Stimulated activated naive CD4-positive, alpha-beta T cell (primary cell): ENCODE results near the gene RBL1.
"Not testable (repeated sequence)": the region's sequence is repeated elsewhere in the genome, so short reads cannot be mapped to it uniquely, and the experiment has no call there.

ENCODE experiments used
- DNase-seq, 6 experiments: peaks; one replicate each; lab custom pipeline; 2025; lab: John Stamatoyannopoulos, UW

Gene RBL1

GRCh38 chr20:37075932-37076685 lies 19.7 kb downstream of the RBL1 start:
- no peak for DNase-seq

GRCh38 chr20:37072293-37073196 lies 23.3 kb downstream of the RBL1 start:
- DNase-seq, result no peak

- DNase-seq, result peak in 3 of 6 experiments; percentile 5 to 8 (median 8)
Observed at GRCh38 chr20:37071481-37071911, 24.3 kb downstream of the RBL1 start.

- not testable (repeated sequence) for DNase-seq
Observed at GRCh38 chr20:37069563-37069962, 26.2 kb downstream of the RBL1 start.

- DNase-seq, result no peak
Observed at GRCh38 chr20:37066168-37066567, 29.6 kb downstream of the RBL1 start.

- DNase-seq, result no peak
Observed at GRCh38 chr20:37055276-37055675, 40.5 kb downstream of the RBL1 start.

- no peak for DNase-seq
Observed at GRCh38 chr20:37053230-37053950, 42.4 kb downstream of the RBL1 start.

GRCh38 chr20:37042986-37043972 lies 52.5 kb downstream of the RBL1 start:
- DNase-seq, result peak in 3 of 6 experiments; percentile 25 to 47 (median 43)

- not testable (repeated sequence) for DNase-seq
Observed at GRCh38 chr20:37039366-37039765, 56.4 kb downstream of the RBL1 start.

- no peak for DNase-seq
Observed at GRCh38 chr20:37032077-37032476, 63.7 kb downstream of the RBL1 start.

- no peak for DNase-seq
Observed at GRCh38 chr20:37020636-37021035, 75.2 kb downstream of the RBL1 start.

- not testable (repeated sequence) for DNase-seq
Observed at GRCh38 chr20:37012631-37013030, 83.2 kb downstream of the RBL1 start.

GRCh38 chr20:37011858-37012257 lies 83.9 kb downstream of the RBL1 start:
- not testable (repeated sequence) for DNase-seq

- DNase-seq, result no peak
Observed at GRCh38 chr20:37011147-37011546, 84.7 kb downstream of the RBL1 start.

- DNase-seq, result peak in 3 of 6 experiments; percentile 56 to 74 (median 72)
Observed at GRCh38 chr20:37007898-37008649, 87.7 kb downstream of the RBL1 start.

- not testable (repeated sequence) for DNase-seq
Observed at GRCh38 chr20:37005062-37005942, 90.5 kb downstream of the RBL1 start.

GRCh38 chr20:37001634-37002033 lies 94.2 kb downstream of the RBL1 start:
- not testable (repeated sequence) for DNase-seq

GRCh38 chr20:37000171-37000570 lies 95.6 kb downstream of the RBL1 start:
- DNase-seq, result not testable (repeated sequence)

GRCh38 chr20:36998652-36999051 lies 97.1 kb downstream of the RBL1 start:
- peak in 5 of 6 experiments; percentile 7 to 79 (median 66) for DNase-seq
